CD14-positive monocyte (primary cell): ENCODE data around the gene GPA33. TPM values are rescaled to one million over a fixed set of nuclear protein-coding genes. Genes with fewer than 3 reads are reported as not detected.

Source experiments
- DNase-seq, 3 donors: peaks; one replicate each; pipeline ENCODE4 v3.0.0-alpha.2; 2011 to 2022
- H2AFZ ChIP-seq: 2 replicates; pipeline ENCODE4 v1.6.0; 2012; ENCODE audit warnings: mild to moderate bottlenecking, low read depth, low read length, inconsistent platforms; ENCODE audit not compliant: insufficient read depth, poor library complexity, severe bottlenecking
- H3K27ac ChIP-seq, 2 donors: 1 replicate in 1 of 2; 2 replicates in 1 of 2; pipeline ENCODE4 v1.5.1; 2012 to 2013; ENCODE audit warnings: low read length in 2 of 2, control low read depth in 1 of 2, inconsistent platforms in 1 of 2, low read depth in 1 of 2, mild to moderate bottlenecking in 1 of 2
- H3K27me3 ChIP-seq, 2 donors: one replicate each; pipeline versions ENCODE4 v1.6.0 to v1.6.1; 2011 to 2013; ENCODE audit warnings: low read length in 2 of 2; ENCODE audit not compliant: control insufficient read depth in 2 of 2, insufficient read depth in 2 of 2
- H3K36me3 ChIP-seq, 2 donors: replicated peaks in 1 of 2; 1 replicate in 1 of 2; 2 replicates in 1 of 2; pipeline versions ENCODE4 v1.5.1 to v1.6.1; 2012 to 2013; ENCODE audit warnings: low read length in 2 of 2, control low read depth in 1 of 2, inconsistent platforms in 1 of 2, mild to moderate bottlenecking in 1 of 2; ENCODE audit not compliant: insufficient read depth in 2 of 2, control insufficient read depth in 1 of 2
- H3K4me1 ChIP-seq, 2 donors: 1 replicate in 1 of 2; 2 replicates in 1 of 2; pipeline versions ENCODE4 v1.5.1 to v1.6.1; 2012 to 2013; ENCODE audit warnings: low read length in 2 of 2, control low read depth in 1 of 2, inconsistent platforms in 1 of 2, mild to moderate bottlenecking in 1 of 2, moderate library complexity in 1 of 2; ENCODE audit not compliant: insufficient read depth in 2 of 2, control insufficient read depth in 1 of 2
- H3K4me2 ChIP-seq: replicated peaks from 2 replicates; pipeline ENCODE3; 2012; ENCODE audit warnings: low read length, moderate library complexity, mild to moderate bottlenecking; ENCODE audit not compliant: poor library complexity, severe bottlenecking; ENCODE audit errors: extremely low read depth
- H3K4me3 ChIP-seq, 3 experiments: fragments of 200-600 bp in 1 of 3; sonication (generic) in 1 of 3; replicated peaks in 1 of 3; 1 replicate in 2 of 3; 2 replicates in 1 of 3; pipeline ENCODE4 v1.5.1; 2011 to 2013; ENCODE audit warnings: low read length in 3 of 3, mild to moderate bottlenecking in 3 of 3, control low read depth in 2 of 3, low read depth in 2 of 3, inconsistent platforms in 1 of 3, moderate library complexity in 1 of 3
- H3K79me2 ChIP-seq: 2 replicates; pipeline ENCODE4 v1.6.0; 2012; ENCODE audit warnings: mild to moderate bottlenecking, control low read depth, inconsistent platforms, low read length, moderate library complexity; ENCODE audit not compliant: insufficient read depth
- H3K9ac ChIP-seq: 2 replicates; pipeline ENCODE4 v1.6.0; 2017; ENCODE audit warnings: low read length, mild to moderate bottlenecking; ENCODE audit not compliant: insufficient read depth, poor library complexity, severe bottlenecking
- H3K9me3 ChIP-seq, 2 donors: replicated peaks in 1 of 2; 1 replicate in 1 of 2; 2 replicates in 1 of 2; pipeline versions ENCODE4 v1.5.1 to v1.6.1; 2012 to 2013; ENCODE audit warnings: low read length in 2 of 2, control low read depth in 1 of 2; ENCODE audit not compliant: control insufficient read depth in 1 of 2, insufficient read depth in 1 of 2
- H4K20me1 ChIP-seq: 2 replicates; pipeline ENCODE4 v1.6.0; 2012; ENCODE audit warnings: mild to moderate bottlenecking, low read length, control low read depth, moderate library complexity; ENCODE audit not compliant: insufficient read depth
- H3K27ac Mint-ChIP-seq, 7 donors: one replicate each; pipeline ENCODE4 v1.8.0; 2020; ENCODE audit warnings: mild to moderate bottlenecking in 7 of 7, mixed read lengths in 7 of 7, moderate library complexity in 6 of 7, inconsistent platforms in 2 of 7
- H3K27me3 Mint-ChIP-seq, 3 donors: one replicate each; pipeline ENCODE4 v1.8.0; 2021 to 2022; ENCODE audit warnings: low read depth in 3 of 3, mild to moderate bottlenecking in 3 of 3, mixed read lengths in 3 of 3, moderate library complexity in 3 of 3, inconsistent platforms in 1 of 3
- H3K36me3 Mint-ChIP-seq, 2 donors: one replicate each; pipeline ENCODE4 v1.8.0; 2020; ENCODE audit warnings: mixed read lengths in 2 of 2, inconsistent platforms in 1 of 2, mild to moderate bottlenecking in 1 of 2
- H3K4me1 Mint-ChIP-seq: one replicate; pipeline ENCODE4 v1.8.0; 2020; ENCODE audit warnings: mild to moderate bottlenecking, mixed read lengths
- H3K4me3 Mint-ChIP-seq, 2 donors: one replicate each; pipeline ENCODE4 v1.8.0; 2020; ENCODE audit warnings: mild to moderate bottlenecking in 2 of 2, mixed read lengths in 2 of 2, moderate library complexity in 1 of 2
- H3K9me3 Mint-ChIP-seq, 7 donors: one replicate each; pipeline ENCODE4 v1.8.0; 2020 to 2022; ENCODE audit warnings: mixed read lengths in 7 of 7, mild to moderate bottlenecking in 6 of 7, moderate library complexity in 6 of 7, inconsistent platforms in 2 of 7
- WGBS: methylation state at CpG from one replicate; pipeline ENCODE4 v1.1.5; 2013; ENCODE audit warnings: missing lambda C conversion rate; ENCODE audit not compliant: insufficient coverage; 5-methylcytosine and 5-hydroxymethylcytosine counted together
- intact Hi-C, 2 donors: fragments of 100-400 bp; cut with micrococcal nuclease; formaldehyde crosslinking; loops; one replicate each; pipeline versions ENCODE4 v1.15.0 to v1.15.1; 2023
- polyA plus RNA-seq, 3 donors: library from polyadenylated mRNA; depleted of rRNA in 1 of 3; unstranded in 2 of 3; stranded (reverse) in 1 of 3; fragments of 300-500 nt in 2 of 3; fragments of >200 nt in 1 of 3; fragmentation: Illumina TruSeq in 2 of 3; gene quantifications; 1 replicate in 2 of 3; 2 replicates in 1 of 3; pipeline ENCODE4 v1.2.3, GENCODE V29; 2012 to 2021
- TF ChIP-seq, protein P1 (sequence below): fragments of 200-600 bp; IDR thresholded peaks from one replicate; pipeline ENCODE4 v1.8.0; 2022; ENCODE audit warnings: antibody characterized with exemption, mild to moderate bottlenecking

GPA33 gene
- polyA plus RNA-seq, 3 donors, result 0.84 to 1.8 (median 1.8) TPM

DNA sequence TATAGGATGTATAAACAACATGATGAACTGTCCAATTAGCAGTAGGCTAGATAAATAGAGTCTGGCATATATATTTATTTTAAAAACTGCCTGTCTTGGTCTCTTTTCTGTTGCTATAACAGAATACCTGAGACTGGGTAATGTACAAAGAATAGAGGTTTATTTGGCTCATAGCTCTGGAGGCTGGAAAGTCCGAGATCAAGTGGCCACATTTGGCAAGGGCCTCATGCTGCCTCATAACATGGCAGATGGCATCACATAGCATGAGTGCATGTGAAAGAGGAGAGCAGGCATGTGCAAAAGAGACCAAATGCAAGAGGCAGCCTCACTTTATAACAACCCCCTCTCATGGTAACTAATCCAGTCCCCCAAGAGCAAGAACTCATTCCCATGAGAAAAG is 9.7 kb upstream of the GPA33 start:
- H3K36me3 ChIP-seq, result no peaks in the 10 kb centered on the region
- no peaks in the 10 kb centered on the region for H3K36me3 Mint-ChIP-seq
- H2AFZ ChIP-seq, result no peak overlapping the region
- TF ChIP-seq, protein P1, sequence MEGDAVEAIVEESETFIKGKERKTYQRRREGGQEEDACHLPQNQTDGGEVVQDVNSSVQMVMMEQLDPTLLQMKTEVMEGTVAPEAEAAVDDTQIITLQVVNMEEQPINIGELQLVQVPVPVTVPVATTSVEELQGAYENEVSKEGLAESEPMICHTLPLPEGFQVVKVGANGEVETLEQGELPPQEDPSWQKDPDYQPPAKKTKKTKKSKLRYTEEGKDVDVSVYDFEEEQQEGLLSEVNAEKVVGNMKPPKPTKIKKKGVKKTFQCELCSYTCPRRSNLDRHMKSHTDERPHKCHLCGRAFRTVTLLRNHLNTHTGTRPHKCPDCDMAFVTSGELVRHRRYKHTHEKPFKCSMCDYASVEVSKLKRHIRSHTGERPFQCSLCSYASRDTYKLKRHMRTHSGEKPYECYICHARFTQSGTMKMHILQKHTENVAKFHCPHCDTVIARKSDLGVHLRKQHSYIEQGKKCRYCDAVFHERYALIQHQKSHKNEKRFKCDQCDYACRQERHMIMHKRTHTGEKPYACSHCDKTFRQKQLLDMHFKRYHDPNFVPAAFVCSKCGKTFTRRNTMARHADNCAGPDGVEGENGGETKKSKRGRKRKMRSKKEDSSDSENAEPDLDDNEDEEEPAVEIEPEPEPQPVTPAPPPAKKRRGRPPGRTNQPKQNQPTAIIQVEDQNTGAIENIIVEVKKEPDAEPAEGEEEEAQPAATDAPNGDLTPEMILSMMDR, result no peak
- H3K9ac ChIP-seq, result no peak overlapping the region
- H3K79me2 ChIP-seq, result no peaks in the 10 kb centered on the region
- no CpG with 5 or more reads among the region's 1 CpG for WGBS
- peaks cover 24% of the 10 kb centered on the region for H3K4me1 Mint-ChIP-seq
- H3K27me3 ChIP-seq, result no peaks in the 10 kb centered on the region
- intact Hi-C loops, result no loop called here
- no peak for DNase-seq
- no peak overlapping the region for H3K4me3 Mint-ChIP-seq
- H3K4me3 ChIP-seq, result no peak overlapping the region
- H3K9me3 Mint-ChIP-seq, result peaks cover 0 to 6% (median 0%) of the 10 kb centered on the region in 7 donors
- peaks cover 16 to 18% of the 10 kb centered on the region in 2 donors for H3K4me1 ChIP-seq
- no peaks in the 10 kb centered on the region for H4K20me1 ChIP-seq
- no peak overlapping the region for H3K27ac ChIP-seq
- no peaks in the 10 kb centered on the region for H3K9me3 ChIP-seq
- no peak overlapping the region for H3K4me2 ChIP-seq
- H3K27ac Mint-ChIP-seq, result no peak overlapping the region
- peaks cover 0 to 1% (median 0%) of the 10 kb centered on the region in 3 donors for H3K27me3 Mint-ChIP-seq

DNA sequence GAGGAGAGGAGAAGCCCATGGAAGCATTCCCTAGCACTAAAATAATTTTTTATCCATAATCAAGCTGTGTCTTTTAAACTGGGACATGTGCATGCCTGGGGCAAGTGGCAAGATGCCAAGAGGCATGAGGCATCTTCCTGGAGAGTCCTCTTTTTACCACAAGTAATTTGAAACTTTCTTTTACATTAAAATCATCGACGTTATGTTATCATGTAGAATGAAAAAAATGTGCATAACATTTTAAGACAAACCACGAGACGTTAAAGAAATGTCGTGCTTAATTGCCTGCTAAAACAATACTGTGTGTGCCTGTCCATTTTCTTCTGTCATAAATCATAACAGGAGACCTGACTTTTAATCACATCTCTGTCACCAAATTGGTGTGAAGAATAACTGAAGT is 5.2 kb upstream of the GPA33 start:
- Mint-ChIP-seq H3K27ac (peak overlapping the region in 1 of 7 donors; percentile 20), H3K9me3 (peaks cover 0 to 6% (median 0%) of the 10 kb centered on the region in 7 donors), H3K4me3 (no peak overlapping the region), H3K36me3 (no peaks in the 10 kb centered on the region), H3K4me1 (peaks cover 30% of the 10 kb centered on the region), H3K27me3 (peaks cover 0 to 1% (median 0%) of the 10 kb centered on the region in 3 donors)
- H3K27me3 ChIP-seq, result no peaks in the 10 kb centered on the region
- no peaks in the 10 kb centered on the region for H3K36me3 ChIP-seq
- no peaks in the 10 kb centered on the region for H3K9me3 ChIP-seq
- no peak overlapping the region for H3K4me3 ChIP-seq
- H4K20me1 ChIP-seq, result no peaks in the 10 kb centered on the region
- H2AFZ ChIP-seq, result no peak overlapping the region
- H3K79me2 ChIP-seq, result no peaks in the 10 kb centered on the region
- no CpG with 5 or more reads among the region's 5 CpGs for WGBS
- H3K4me2 ChIP-seq, result no peak overlapping the region
- H3K4me1 ChIP-seq, result peaks cover 15 to 21% of the 10 kb centered on the region in 2 donors
- intact Hi-C loops, result no loop called here
- DNase-seq, result no peak
- TF ChIP-seq, protein P1, result no peak
- H3K27ac ChIP-seq, result no peak overlapping the region
- H3K9ac ChIP-seq, result no peak overlapping the region
